GM21528 (cell line): ENCODE data around the gene ZNF423.
"Not testable (repeated sequence)": the region's sequence is repeated elsewhere in the genome, so short reads cannot be mapped to it uniquely, and the experiment has no call there.

ENCODE experiments used
- ATAC-seq: cut with Tn5 transposase; IDR thresholded peaks from one replicate; pipeline ENCODE4 v1.9.1; 2021; ENCODE audit warnings: mild to moderate bottlenecking, moderate library complexity; ENCODE audit not compliant: unreplicated experiment, low FRiP score

Gene ZNF423

DNA sequence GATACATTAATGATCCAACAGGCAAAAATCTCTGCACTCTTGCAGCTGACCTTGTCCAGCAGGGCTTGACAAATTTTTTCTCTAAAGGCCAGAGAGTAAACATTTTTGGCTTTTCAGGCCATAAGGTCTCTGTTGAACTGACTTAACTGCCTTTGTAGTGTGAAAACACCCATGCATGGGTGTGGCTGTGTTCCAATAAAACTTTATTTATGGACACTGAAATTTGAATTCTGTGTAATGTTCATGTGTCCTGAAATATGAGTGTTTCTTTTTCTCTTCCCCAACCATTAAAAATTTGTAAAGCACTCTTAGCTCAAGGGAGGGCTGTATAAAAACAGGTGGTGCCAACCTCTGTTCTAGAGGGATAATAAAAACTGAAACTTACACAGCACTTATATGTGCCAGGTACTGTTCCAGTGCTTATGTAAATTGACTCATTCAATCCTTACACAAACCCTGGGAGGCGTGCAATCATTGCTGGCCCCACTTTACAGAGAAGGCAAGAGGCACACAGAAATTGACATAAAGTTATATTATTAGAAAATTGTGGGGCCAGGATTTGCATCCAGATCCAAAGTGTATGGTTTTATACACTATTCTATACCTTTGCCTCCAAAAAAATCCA, 18.8 kb upstream of the ZNF423 start:
- no peak for ATAC-seq

DNA sequence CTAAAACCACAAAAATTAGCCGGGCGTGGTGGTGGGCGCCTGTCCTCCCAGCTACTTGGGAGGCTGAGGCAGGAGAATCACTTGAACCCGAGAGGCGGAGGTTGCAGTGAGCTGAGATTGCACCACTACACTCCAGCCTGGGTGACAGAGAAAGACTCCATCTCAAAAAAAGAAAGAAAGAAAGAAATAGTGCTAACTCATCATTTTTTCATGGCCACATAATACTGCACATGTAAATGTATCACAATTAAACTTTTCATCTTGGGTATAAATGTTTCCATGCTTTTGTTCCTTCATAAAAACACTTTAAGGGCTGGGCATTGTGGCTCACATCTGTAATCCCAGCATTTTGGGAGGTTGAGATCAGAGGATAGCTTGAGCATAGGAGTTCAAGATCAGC, 15.9 kb upstream of the ZNF423 start:
- not testable (repeated sequence) for ATAC-seq

DNA sequence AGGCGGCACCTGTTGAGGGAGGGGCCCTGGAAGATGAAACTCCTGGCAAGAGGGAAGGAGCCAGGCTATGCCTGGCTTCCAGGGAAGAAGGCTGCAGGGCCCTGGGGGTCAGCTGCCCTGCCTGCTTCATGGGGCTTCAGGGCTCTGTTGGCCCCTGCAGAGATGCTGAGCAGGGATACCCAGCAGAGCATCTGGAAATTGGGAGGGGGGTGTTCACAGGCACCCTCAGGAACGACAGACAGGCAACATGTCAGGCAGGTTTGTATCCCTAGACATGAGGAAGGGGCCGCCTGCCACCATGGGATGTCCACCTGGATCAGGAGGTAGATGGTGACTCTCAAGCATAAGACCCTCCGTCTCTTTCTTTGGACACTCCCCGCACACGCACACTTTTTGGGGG, 13.8 kb upstream of the ZNF423 start:
- ATAC-seq = no peak

DNA sequence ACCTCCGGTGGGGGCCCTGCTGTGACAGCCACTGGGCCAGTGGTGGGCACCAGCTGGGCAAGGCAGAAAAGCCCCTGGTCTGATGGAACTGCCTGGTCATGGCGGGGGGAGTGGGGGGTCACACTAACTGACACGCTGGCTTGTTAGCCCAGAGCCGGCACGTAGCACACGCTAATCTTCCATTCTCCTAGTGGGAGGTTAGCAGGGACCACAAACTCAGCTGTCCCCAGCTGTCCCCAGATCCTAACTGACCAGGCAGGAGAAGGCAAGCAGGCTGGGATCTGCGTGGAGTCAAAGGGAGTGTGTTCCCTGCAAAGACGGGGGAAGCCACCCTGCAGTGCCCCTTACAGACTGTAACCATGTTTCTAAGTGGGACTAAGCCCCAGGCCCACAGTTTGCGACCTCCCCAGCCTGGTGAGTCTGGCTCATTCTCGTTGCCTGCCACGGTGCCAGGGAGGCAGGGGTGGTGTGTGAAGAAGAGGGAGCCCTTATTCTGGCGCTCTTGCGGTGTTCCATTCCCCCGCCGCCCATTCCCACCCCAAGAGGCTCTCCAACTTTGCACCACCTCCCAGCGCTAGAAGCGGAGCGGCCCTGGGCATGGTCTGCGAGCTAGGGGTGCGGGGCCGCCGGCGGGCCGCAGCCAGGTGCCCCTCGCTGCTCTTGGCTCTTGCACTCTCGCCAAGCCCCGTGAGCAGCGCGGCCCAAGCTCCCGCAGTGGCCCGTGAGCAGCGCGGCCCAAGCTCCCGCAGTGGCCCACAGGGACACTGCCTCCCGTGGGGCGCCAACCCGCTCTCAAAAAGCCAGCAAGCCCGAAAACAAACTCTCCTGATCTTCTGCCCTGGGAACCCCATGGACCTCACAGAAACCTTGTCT, 12.1 kb upstream of the ZNF423 start:
- ATAC-seq = no peak

DNA sequence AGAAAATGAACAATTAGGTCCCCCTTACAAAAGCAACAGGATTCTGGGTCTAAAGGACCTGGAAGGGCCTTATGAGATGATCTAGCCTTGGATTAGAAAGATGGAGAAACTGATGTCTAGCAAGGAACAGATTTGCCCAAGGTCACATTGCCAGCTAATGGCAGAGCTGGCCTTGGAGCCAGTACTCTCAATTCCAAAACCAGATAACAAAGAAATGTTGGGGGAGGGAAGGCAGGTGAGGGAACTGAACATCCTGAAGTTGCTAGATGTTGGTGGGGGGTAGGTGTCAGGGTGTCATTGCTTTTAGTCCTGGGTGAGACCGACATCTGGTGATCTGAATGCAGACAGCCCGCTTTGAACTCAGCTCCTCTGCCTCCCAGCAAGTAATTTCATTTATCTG, 11.3 kb upstream of the ZNF423 start:
- ATAC-seq = no peak

DNA sequence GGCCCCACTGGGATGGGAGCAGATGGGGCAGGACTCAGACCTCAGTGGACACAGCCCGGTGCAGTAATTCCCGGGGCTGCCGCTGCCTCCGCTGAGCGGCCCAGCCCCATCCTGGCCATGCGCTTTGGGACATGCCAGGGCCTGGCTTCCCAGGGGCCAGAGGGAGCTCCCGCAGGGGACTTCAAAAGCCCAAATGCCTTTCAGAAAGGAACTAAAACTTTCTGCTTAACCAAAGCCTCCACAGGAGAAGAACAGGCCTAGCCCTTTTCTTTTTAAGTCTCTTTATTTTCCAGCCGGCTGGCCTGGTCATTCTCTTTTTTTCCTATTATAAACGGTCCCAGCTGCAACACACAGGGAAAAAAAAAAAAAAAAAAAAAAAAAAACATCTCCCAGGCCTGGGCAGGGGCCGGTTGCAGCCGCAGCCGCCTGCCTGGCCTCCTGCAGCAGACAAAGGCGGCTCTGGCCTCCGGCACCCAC, 10.7 kb upstream of the ZNF423 start:
- ATAC-seq = no peak

DNA sequence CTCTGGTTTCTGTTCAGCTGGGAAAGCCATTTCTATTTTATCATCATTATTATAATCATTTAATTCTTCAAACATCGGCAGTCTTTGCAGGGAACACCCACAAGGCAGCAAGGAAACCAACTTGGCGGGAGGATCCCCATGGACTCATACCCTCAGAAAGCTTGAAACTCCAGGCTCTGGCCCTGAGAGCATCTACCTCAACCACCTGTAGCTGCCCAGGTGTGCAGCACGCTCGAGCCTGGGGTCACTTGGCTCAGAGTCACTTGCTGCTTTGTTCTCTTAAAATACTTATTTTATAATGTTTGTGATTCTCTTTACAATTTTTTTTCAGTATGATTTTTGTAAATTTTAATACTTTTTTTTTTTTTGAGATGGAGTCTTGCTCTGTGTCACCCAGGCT, 6.8 kb upstream of the ZNF423 start:
- ATAC-seq = no peak

DNA sequence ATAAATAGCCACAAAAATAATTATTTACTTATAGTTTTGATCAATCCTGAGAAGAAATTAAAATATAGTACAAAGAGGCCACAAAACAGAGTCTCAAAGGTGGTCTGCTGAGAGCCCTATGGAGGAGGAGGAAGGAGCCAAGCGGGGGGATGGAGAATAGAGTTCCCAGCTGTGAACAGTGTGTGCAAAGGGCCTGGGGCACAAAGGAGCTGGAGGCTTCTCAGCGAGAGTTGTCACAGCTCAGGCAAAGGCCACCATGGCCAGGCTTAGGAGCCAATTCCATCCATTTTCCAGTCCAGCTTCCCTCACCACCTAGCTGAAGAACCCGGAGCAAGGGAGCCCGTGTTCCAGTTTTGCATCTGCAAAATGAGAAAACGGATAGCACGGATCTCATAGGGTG, 5.4 kb upstream of the ZNF423 start:
- ATAC-seq = no peak

DNA sequence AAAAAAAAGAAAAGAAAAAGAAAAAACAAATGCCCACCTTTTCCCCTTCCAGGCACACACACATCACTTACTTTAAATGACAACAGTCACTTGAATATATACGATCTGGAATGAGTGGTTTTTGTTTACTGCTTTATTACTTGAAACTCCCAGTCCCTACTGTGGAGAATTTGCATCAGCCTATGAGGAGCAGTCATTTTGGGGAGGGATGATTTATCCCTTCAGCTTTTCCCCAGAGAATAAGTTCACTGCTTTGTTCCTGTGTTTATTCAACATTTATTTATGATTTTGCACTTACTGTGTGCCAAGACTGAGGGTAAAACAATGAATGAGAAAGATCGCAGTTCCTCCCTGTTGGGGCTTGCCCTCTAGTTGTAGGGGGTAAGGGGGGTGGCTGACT, 4.7 kb upstream of the ZNF423 start:
- no peak for ATAC-seq

DNA sequence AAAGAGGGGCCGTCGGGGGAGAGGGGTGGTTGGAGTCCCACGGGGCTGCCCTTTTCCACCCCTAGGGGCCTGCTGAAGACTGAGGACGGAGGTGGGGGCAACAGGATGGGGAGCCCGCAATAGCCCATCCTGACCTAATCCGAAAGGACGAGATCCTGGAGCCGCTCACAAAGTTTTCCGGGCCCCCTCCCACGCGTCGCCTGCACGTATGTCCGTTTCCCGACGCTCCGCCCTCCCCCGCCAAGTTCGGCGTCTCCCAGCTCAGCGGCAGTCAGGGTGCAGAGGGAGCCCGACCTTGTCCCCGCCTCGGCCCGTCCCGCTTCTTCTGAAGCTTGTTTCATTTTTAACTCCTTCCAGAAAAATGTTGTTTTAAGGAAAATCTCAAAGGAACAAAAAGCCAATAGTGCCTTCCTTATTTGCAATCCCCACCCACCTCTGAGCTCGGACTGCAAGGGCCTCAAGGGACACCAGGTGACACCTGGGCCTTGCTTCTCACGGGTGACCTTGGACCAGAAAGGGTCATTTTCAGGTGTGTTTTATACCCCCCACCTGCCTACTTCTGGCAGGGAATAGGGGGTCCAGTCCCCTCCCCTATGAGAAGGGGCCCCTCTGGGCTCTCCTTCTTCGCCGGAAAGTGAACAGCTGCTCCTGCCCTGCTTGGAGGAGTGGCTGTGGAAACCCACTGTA, 3.4 kb upstream of the ZNF423 start:
- no peak for ATAC-seq

DNA sequence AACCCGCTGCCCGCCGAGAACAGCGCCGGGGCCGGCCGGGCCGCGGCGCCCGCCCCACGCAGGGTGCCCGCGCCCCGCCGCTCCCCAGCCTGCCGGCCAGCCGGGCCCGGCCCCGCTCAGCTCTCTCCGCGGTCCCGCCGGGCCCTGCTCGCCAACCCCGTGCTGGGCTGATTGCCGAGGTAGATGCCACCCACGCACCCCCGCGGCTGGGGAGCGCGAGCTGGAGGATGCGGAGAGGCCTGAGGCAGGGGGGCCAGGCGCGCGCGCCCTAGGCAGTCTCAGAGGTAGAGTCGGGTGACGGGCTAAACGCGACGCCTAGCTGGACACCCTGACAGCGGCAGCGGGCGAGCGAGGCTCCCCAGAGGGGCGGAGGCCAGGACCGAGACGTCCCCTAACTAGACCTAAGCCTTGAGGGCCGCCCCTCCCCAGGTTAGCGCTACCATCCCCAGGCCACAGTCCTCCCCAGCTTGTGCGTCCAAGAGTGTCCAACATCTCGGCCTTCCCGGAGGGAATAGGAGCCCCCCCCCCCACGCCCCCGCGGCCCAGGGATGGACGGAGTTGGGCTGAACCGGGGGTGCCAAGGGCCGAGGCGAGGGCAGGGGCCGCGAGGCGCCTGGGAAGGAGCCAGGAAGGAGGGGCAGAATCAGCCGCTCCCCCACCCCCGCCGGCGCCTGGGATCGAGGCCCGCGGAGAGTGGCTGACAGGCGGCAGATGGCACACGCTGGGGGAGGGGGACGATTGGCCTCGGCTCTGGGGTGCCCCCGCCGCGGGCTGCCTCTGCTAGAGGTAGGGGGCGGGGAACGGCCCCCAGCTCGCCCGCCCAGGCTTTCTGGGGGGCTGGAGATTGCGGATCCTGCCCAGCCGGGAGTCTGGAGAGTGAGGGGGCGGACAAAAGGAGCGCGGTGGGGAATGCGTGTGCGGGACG, 2.5 kb upstream of the ZNF423 start:
- no peak for ATAC-seq

DNA sequence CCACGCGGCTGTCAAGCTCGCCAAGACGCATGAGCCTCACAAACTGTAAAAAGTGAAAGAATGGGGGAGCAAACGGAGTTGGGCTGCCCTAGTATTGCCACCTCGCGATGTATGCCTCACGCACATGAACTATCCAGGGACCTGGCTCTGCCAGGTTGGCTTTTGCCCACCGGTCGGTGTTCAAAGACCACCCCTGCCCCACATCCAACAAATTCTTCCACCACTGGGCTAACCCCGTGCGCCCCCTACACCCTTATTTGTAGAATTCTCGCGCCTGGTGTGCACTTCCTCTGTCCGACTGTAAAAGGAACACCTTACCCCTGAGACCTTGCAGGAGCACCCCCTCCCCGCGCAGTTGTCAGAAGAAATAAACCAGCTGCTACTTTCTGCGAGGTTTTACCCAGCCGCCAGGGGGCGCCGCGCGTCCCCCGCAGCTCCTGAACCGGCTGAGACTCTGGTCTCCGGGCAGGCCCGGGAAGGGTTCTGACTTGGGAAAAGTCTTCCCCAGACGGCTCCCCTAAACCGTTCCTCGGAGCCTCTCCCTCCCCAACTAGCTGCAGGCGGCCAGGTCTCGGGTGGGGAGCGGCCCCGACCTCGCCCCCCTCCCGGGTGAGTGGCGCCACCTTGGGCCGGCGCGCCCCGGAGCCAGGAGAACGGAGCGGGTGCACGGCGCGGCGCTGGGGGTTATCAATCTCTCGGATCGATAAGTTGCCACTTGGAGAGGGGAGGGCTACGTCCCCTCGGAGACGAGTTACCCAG, 1.7 kb upstream of the ZNF423 start:
- no peak for ATAC-seq

DNA sequence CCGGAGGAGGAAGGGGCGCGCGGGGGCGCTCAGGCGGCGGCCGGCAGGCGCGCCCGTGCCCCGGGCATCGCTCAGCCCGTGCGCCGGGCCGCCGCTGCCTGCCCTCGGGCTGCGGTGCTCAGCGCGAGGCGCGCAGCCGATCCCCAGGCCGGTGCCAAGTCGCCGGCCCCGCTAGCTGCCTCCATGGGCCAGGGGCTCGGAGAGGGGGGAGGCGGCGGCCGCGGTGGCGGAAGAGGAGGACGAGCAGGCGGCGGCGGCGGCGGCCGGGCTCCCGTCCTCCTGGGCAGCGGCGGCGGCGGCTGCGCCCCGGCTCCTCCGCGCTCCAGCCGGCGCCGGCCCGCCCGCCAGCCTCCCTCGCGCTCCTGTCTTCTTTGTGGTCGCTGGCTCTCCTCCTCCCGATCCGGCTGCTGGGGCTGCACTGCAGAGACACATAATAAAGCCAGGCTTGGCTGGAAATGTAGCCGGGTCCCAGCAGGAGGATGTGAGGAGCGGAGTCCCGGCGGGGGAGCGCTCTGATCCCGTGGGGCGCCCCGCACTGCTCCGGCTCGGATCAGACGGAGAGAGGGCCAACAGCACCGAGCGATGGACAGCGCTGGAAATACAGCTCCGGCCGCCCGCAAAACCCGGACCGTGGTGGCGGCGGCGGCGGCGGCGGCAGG, 889 bp upstream of the ZNF423 start:
- no peak for ATAC-seq

DNA sequence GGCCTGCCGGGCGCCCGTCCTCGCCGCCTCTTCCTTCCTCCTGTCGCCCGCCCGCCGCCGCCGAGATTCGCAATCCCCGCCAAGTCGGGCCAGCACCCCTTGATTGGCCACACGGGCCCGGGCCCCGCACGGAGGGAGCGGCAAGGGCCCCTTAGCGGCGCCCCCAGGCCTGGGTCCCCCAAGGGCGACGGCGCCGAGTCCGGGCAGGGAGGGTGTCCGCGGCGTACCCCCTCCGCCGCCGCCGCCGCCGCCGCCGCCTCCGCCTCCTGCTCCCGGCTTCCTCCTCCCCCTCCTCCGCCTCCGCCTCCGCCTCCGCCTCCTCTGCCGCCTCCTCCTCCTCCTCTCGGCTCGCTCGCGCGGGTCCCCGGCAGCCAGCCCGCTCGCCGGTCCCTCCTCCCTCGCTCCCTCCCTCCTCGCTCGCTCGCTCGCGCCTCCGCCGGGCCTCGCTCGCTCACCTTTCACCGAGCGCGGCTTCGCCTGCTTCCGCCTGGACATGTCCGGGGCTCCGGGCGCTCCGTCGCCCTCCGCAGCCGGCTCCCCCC, 561 bp downstream of the ZNF423 start:
- ATAC-seq = peak; percentile 69

DNA sequence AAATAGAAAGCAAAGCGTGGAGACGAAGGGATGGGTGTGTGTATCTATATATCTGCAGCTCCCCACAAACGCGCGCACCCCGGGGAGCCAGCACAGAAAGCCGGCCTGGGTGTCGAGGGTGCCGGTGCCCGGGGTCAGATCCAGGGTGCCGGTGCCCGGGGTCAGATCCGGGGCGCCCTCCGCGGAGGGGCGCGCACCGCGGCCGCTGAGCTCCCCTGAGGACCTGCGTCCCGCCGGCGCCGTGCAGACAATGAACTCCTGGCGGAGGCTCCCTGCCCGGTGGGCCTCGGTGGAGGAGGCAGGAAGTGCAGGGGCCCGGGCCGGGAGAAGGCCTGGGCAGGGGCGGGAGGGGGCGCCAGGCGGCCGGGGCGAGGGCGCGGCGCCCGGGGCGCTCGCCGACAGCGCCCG, 1.1 kb downstream of the ZNF423 start:
- ATAC-seq = peak; percentile 26

DNA sequence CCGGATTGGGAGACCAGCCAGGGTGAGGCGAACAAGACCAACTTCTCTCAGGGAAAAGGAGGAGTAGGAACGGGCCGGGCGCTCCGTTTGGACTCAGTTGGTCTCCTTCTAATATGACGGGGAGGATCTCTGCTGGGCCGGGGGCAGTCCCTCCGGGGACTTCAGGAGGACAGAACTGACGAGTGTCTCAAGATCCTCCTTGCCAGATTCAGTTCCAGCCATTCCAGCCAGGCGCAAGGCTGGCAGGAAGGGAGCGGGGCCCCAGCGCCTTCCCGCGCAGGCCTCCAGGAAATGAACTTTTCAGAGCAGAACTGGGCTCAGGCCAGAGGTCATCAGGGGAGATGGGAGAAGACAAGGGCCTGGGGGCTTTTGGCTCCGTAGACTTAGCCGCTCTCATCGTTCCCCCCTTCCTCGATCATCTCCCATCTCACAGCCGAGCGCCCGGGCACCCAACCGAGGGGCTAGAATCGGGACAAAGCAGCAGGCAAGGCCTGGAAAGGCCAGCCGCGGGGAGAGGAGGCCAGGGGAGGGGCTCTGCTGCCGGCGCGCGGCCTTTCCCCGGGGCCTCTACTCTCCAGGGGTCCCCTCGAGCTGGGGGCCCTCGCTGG, 1.6 kb downstream of the ZNF423 start:
- no peak for ATAC-seq

DNA sequence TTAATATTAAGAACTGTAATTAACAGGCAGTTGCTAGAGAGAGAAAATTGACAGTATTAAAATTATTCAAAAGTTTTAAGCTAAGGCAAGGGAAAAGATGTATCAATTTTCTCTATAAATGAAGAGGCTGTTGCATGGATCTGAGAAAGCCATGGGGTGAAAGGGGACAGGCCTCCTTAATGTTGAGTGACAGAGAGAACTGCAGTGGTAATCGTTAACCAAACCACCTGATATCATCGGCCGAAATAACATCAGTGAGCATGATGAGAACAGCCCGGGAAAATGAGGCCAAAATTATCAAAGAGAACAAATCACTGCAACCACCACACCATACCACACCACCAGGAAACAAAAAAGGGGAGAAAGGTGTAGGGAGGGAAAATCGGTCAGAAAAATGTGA, 3.6 kb downstream of the ZNF423 start:
- ATAC-seq = no peak

DNA sequence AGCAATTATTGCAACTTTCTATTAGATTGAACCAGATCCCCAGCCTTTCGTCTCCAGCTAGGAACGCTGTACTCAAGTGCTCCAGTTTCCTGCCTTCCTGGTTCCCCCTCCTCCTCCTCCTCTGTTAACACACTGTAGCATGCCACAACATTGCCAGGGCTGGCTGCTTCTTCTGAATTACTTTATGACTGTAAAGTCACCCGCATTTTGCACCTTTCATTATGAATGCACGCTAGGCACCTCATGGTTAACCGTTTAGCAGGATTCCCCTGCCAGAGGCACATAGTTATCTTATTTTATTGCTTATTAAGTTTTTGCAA, 4.5 kb downstream of the ZNF423 start:
- ATAC-seq = no peak
